NCI-H446 (cell line): ENCODE results near the gene EXOC3L2.
A peak's percentile ranks its signal among the peaks of the same experiment; 100 is the strongest.
"Not testable (repeated sequence)": the region's sequence is repeated elsewhere in the genome, so short reads cannot be mapped to it uniquely, and the experiment has no call there.

ENCODE experiments used
- DNase-seq, 2 experiments: peaks; one replicate each; lab custom pipeline; 2025; lab: John Stamatoyannopoulos, UW

Gene EXOC3L2

DNA sequence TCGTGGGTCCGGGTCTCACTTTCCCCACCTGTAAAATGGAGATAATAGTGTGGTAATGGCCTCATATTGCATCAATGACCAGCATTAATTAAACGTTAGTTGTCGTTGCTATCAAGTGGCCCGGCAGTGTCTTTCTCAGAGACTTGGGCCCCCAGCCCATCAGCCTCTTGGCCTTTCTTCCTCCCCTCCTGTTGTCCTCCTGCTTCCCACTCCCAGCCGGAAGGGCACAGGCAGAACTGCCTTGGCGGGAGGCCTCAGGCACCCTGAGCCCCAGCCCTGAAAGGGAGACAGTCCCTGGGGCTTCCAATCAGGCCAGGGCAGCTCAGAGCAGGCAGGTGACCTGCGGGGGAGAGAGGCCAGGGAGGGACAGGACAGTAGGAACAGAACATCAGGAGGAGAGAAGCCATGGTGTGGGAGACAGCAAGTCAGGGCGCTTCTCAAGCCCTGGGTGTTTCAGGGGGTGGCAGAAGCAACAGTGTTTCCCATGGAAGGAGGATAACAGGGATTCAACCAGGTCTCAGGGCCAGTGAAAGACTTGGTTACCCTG is 10.5 kb upstream of the EXOC3L2 start:
- no peak for DNase-seq

DNA sequence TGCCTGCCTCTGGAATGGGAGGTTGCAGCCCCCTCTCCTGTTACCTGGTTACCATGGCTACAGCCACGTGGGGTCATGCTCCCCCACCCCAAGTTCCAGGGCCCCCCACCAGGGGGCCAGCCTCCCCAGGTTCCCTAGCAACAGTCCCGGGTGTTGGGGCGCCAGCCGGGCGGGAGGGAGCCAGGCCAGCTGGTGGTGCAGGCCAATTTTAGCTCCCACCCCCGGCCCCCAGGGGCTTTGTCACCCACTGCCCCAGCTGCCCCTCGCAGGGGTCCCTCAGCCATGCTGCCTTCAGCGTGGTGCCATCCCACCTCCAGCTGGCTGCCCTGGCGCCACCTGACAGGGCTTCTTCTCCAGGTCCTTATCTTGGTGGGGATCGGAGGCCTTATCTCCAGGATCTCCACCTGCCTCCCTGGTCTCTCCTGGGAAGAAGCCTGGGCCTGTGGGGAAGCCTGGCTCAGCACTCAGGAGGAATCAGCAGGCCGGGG is 8.9 kb upstream of the EXOC3L2 start:
- DNase-seq: no peak

DNA sequence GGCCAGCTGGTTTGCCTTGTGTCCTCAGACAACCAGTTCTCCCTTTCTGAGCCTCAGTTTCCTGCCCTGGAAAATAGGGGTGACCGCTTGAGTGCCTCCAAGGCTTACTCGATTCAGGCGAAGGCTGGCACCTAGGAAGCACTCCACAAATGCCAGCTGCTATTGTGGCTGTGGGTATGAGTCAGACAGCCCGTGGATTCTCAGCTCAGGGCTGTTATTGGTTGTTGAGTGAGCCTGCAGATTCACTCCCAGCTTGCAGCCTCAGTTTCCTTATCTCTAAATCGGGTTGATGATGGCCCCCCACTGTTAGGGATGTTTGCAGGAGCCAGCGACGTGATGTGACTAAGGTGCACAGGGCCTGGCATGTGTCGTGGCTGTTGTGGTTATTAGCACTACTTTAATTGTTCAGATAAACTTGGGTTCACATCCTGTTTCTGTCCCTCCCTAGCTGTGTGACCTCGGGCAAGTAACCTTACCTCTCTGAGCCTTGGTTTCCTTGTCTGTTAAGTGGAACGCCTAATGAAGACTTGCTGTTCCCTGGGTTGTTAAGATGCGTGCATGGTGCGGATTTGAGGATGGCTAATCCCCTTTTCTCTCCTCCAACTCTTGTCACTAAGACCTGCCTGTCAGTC is 8.3 kb upstream of the EXOC3L2 start:
- no peak for DNase-seq

DNA sequence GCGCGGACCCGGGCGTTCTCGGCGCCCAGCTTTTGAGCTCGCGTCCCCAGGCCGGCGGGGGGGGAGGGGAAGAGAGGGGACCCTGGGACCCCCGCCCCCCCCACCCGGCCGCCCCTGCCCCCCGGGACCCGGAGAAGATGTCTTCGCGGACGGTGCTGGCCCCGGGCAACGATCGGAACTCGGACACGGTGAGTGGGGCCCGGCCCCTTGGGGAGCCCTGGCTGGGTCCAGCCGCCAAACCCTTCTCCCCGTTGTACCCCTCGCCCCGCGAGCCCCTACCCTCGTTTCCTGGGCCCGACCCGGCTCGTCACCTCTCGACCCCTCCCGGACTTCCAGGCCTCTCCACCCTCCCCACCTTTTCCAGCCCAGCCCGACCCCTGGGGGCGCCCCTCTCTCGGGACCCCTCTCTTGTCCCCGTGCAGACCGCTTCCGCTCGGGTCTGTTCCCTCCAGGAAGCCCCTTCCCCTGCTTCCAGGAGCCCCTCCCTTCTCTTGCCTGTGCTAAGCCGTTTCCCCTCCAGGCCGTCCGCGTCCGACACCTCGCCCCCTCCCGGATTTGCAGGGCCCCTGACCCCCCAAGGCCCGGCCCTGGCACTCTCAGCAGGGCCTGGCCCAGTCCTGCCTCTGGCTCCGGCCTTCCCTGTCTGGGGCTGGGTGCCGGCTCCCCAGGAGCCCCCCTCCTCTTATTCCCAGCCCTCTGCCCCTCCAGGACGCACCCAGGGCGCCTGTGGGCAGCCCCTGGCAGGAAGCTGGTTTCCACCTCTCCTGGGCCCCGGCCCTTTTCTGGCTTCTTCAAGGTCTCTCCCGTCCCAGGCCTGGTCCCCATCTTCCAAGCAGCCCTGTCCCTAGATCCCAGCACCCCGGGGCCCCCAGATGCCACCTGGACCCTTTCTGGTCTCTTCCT is 6.5 kb upstream of the EXOC3L2 start:
- DNase-seq: no peak

DNA sequence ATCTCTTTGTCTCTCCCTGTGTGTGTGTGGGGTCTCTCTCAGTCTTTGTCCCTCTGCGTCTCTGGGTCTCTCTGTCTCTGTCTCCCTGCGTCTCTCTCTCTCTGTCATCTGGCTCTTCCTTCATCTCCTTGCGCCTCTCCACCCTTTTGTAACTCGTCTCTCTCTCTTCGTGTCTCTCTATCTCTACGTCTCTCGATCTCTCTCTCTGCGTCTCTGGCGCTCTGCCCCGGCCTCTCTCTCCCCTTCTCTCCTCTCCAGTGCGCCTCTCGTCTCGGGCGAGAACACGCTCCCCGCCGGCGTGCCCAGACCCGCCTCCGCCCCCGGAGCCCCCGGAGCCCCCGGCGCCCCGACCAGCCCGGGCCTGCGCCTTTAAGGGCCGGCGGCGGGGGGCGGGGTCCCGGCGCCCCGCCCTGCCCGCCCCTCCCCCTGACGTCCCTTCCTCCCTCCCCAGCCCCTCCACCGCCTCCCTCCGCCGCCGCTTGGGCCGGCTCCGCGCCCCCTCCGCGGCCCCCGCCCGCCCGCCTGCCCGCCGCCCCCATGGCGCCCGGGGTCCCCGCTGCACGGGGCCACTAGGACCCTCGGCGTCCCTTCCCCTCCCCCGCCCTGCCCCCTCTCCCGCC is 5.7 kb upstream of the EXOC3L2 start, which contains the start of gene MARK4:
Gene MARK4 (plus strand): TSS at position 440 of the 620 bp plus-strand sequence. CDS start 318 bp downstream, outside the sequence.
- peak; percentile 26 to 75 for DNase-seq

DNA sequence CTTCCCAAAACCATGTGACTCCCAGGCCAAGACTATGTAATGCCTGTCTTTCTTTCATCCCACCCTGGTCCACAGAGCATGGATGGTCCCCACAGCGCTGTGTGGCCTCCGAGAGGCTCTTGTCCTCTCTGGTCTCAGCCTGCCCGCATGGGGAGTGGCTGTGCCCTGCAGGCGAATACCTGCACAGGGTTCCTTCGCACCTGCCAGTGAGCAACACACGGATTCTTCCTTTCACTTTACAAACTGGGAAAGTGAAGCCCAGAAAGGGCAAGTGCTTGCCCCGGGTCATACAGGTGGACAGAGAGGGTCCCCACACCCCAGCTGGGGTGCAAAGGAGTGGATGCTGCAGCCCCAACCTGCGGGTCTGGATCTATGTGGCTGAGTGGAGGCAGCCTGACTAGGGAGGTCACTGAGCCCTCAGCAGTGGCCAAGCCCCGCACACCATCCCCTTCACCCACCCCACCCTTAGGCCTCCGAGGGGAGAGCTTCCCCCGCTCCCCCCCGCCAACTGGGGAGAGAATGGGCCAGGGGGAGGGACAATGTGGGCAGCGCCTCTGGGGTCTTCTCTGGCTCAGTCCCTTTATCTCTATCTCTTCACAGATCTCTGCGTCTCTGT is 5.1 kb upstream of the EXOC3L2 start:
- no peak for DNase-seq

DNA sequence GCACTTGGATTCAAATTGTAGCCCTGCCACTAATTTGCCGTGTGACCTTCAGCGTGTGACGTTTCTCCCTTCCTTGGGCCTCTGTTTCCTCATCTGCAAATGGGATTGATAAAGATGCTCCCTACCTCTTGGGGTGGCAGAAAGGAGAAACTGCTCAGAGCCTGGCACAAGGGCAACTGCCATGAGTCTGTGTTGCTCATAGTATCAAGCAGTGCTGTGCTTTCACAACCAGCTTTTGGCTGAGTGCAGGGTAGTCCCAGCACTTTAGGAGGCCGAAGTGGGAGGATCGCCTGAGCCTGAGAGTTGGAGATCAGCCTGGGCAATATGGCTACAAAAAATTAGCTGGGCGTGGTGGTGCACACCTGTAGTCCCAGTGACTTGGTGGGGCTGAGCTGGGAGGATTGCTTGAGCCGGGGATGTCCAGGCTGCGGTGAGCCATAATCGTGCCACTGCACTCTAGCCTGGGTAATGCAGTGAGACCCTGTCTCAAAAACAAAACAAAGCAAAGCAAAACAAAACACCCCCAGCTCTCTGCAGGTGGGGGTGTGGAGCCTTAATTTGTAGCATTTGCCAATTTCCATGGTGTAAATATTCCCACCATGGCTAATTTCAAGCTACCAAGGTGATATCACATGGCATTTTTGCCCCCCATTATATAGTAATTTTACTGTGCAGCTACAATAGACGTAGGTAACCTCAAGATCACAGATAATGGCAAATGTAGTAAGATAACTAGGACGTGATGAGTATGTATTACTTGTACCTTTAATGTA is 4.2 kb upstream of the EXOC3L2 start:
- DNase-seq: no peak

DNA sequence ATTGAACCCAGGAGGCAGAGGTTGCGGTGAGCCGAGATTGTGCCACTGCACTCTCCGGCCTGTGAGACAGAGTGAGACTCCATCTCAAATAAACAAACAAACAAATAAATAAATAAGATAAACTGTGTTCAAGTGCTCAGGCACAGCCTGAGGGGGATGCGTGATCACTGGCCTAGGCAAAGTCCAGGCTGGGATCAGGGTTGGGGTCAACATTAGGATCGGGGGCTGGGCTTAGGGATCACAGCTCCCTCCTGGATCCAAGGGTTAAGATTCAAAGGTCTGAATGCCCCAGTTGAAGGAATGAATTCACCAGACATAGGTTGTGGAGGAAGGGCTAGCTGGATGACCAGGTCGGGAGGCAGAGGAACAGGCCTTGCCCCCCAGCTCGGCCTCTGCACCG is 1.9 kb upstream of the EXOC3L2 start:
- no peak for DNase-seq

DNA sequence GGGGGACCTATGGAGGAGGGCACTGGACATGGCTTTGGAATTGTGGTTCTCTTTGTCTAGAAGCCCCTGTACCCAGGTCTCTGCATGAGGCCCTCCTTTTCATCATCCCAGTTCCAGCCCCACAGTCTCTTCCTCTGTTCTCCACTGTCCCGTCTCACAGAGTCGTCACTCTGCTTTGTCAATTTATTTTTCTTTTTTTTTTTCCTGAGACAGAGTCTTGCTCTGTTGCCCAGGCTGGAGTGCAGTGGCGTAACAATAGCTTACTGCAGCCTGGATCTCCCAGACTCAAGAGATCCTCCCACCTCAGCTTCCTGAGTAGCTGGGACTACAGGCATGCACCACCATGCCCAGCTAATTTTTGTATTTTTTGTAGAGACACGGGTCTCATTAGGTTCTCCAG is 619 bp upstream of the EXOC3L2 start:
- DNase-seq: no peak

DNA sequence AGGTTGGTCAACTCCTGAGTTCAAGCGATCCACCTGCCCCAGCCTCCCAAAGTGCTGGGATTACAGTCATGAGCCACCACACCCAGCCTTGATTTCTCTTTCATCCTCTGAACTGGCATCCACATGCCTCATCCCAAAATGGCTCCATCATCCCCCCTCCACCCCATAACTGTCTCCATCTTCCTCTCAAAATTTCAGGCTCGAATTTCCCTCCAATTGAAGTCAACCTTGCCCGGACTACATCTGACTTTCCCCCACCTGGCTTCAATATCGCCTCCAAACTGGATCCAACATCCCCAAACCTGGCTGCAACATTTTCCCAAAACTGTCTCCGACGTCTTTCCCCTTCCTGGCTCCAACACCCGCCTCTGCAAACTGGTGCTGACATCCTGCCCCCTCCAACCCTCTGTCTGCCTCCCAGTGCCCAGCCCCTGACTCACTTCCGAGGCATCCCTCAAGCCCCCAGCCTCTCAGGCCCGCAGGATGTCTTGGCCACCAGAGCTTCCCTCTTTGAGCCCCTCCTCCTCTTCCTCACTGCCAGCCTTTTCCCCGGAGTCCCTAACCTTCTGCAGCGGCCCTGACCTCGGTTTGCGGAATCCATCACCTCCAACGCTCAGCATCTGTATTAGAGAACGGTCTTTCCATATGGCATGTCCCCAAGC is 943 bp downstream of the EXOC3L2 start:
- DNase-seq: no peak

DNA sequence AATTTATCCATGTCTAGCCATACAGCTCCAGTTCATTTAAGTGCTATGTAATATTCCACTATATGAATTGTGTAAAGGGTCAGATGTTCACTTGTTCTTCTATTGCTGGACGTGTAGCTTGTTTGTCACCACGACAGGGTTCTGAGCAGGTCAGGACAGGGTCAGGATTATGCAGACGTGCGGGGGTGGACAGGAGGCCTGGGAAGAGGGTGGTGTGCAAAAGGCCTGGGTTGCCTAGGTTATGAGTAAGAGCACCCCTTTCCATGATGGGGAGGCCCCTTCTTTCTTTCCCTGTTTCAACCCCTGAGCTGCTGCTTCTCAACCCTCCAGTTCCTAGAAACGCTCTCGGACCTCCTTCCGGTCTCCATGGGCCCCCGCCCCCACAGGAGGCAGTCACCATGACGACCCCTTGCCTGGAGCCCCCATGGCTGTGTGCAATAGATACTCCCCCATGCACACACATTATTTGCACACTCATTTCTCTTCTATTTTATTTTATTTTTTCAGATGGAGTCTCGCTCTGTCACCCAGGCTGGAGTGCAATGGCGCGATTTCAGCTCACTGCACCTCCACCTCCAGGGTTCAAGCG is 2.0 kb downstream of the EXOC3L2 start:
- DNase-seq: no peak

DNA sequence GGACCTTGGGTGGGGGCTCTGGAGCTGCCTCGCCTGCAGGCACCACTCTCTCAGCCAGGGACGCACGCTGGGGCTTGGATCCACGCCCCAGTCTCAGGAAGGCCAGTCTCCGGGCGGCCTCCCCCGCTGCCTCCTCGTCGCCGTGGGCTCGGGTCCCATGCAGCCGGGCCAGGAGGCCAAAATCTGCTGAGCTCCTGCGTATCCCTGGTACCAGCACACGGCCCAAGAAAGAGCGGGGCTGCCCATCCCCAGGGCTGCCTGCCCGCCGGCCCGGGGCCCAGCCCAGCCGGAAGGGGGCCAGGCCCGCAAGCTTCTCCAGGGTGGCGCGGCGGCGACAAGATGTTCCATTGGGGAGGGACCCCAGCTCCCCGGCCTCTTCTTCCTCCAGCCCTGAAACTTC is 6.7 kb downstream of the EXOC3L2 start:
- DNase-seq: no peak

DNA sequence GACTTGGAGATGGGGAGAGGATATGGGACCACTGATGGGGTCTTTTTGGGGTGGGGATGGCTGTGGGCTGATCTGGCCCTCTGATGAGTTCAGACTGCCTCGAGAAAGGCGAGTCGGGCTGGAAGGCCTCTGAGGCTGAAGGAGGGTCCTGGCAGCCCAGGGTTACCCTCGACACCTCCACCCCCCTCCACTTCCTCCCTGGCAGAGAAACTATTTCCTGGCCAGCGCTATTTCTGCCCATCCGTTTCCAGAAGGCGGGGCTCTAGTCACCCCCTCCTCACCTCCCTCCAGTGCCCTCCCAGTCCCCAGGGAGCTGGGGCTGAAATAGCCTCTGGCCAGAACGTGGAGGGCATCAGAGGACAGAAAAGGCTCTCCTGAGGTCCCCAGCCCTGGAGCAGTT is 9.7 kb downstream of the EXOC3L2 start:
- DNase-seq: no peak

DNA sequence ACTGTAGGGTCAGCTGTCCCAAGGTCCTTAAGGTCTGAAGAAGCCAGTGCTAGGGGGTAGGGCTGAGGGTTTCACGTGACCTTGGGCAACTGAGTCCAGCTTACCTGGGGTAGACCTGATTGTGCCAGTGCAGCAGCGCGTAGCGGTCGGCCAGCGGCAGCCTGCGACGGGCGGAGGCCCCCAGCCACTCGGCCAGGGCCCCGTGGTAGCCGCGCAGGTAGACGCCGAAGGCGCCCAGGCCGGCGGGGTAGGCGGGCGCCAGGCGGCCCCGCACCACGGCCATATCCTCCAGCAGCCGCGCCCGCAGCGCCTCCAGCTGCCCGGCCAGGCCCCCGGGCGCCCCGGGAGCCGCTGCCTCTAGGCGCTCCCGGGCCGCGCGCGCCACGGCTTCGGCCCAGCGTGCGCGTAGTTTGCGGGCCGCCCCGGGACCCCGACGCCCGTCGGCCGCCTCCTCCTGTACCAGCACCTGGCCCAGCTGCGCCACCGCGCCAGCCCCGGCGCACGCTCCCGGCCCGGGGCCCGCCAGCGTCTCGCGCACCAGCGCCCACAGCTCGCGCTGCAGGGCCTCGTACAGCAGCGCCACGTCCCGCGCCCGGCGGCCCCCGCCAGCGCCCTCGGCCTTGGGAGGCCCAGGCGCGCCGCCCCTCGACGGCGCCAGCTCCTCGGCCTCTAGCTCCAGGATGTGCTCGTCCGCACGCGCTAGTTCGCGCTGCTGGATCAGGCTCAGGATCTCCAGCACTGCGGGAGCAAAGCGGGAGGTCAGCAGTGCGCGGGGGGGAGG is 10.9 kb downstream of the EXOC3L2 start:
- no peak for DNase-seq

DNA sequence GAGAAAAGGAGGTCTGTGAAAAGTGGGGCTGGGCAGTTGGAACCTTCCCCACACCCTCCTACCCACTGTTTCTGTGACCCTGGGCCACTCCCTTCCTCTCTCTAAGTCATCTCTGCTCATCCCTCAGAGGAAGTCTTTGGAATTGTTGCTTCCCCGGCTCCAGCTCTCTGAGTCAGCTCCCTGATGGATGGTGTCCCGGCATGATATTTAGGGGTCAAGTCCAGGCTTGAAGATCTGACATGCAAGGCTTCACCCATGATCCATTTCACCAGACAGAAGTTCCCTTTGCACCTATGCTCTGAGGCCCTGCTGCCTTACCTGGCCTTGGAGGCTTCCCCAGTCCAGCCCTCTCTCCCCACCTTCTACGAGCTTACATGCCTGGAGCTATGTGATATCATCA is 13.3 kb downstream of the EXOC3L2 start:
- DNase-seq: no peak

DNA sequence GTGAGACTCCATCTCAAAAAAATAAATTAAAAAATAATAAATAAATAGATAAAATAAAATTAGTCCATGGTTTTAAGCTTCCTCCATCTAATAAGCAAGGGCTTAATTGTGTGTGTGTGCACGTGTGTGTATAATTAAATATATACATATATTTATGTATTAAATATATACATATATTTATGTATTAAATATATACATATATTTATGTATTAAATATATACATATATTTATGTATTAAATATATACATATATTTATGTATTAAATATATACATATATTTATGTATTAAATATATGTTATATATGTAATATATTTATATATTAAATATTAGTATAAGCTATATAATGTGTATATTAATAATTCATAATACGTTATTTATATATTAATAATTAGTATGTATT is 16.2 kb downstream of the EXOC3L2 start:
- DNase-seq: not testable (repeated sequence)

DNA sequence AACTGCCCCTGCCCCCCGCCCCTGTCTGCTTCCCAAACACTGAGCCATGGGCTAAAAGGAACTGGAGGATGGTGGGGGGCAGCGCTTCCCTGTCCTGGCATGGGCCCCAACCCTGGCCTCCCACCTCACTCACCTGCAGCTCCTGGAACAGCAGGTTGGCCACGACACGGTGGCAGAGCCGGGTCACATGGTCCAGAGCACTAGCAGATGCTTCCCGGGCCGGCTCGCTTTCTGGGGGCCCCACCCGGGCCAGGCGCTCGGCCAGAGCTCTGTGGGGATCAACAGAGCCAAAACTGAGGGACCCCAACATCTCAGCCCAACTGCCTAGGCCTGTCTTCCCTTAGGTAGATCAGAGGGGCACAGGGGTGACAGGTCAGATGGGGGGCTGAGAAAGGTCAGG is 20.6 kb downstream of the EXOC3L2 start:
- DNase-seq: no peak

DNA sequence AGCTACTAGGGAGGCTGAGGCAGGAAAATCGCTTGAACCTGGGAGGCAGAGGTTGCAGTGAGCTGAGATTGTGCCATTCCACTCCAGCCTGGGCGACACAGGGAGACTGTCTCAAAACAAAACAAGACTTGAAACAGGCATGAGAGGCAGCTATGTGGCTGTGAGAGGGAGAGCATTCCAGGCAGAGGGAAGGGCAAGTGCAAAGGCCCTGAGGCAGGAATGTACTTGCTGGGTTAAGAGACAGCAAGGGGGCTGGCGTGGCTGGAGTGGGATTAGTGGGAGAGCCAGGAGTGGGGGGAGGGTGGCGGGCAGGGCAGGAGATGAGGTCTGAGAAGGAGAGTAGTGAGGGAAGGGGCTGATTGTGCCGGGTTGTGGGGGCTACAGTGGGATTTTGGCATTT is 21.3 kb downstream of the EXOC3L2 start:
- DNase-seq: no peak

DNA sequence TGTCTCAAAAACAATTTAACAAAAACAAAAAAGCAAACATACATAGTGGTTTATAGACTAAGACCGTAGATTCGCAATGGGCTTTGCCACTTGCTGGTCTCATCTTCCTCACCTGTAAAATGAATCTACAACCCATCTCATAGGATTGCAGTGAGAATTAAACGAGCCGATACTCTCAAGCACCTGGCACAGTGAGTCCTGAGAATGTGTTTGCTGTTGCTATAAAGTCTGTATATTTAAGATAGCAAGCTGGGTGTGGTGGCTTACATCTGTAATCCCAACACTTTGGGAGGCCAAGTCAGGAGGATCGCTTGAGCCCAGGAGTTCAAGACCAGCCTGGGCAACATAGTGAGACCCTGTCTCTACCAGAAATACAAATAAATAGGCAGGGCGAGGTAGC is 22.5 kb downstream of the EXOC3L2 start:
- no peak for DNase-seq
